Endothelial cell of umbilical vein (primary cell): ENCODE data around the gene METRNL. TPM values are rescaled to one million over a fixed set of nuclear protein-coding genes. Genes with fewer than 3 reads are reported as not detected.

Source experiments
- BruUV-seq: library from RNA; stranded (reverse); fragments of 400-500 nt; replicated peaks from 2 replicates; lab custom pipeline; 2021; lab: Mats Ljungman, UMichigan
- CTCF ChIA-PET: fragments of 300-600, 350-600 bp; sonication (Branson Sonifier 250); formaldehyde crosslinking; loops from one replicate; lab custom pipeline; 2021; ENCODE audit warnings: antibody characterized with exemption, inconsistent platforms; lab: Charles Lee
- POLR2A ChIA-PET: fragments of 300-600, 350-600 bp; sonication (Branson Sonifier 250); formaldehyde crosslinking; loops from one replicate; lab custom pipeline; 2021; ENCODE audit warnings: antibody characterized with exemption, inconsistent platforms; lab: Charles Lee
- DNase-seq: peaks from one replicate; pipeline ENCODE4 v3.0.0-alpha.2; 2011; ENCODE audit warnings: low read depth, low spot score
- FAIRE-seq: peaks from 2 replicates; lab custom pipeline; 2011; peaks lifted over from hg19 to GRCh38; lab: Jason Lieb, UNC
- H2AFZ ChIP-seq: 2 replicates; pipeline ENCODE4 v1.6.0; 2012; ENCODE audit warnings: low read depth, low read length, control low read depth, inconsistent platforms
- H3K27ac ChIP-seq: 2 replicates; pipeline ENCODE4 v1.5.1; 2011; ENCODE audit warnings: low read depth, mild to moderate bottlenecking, control low read depth, low read length, moderate library complexity; ENCODE audit not compliant: insufficient read depth
- H3K27me3 ChIP-seq, 2 experiments: 2 replicates each; pipeline versions ENCODE4 v1.6.0 to v1.6.1; 2011; ENCODE audit warnings: low read length in 2 of 2, mixed read lengths in 1 of 2; ENCODE audit not compliant: control insufficient read depth in 2 of 2, insufficient read depth in 2 of 2
- H3K36me3 ChIP-seq, 2 experiments: 2 replicates in 1 of 2; 3 replicates in 1 of 2; pipeline ENCODE4 v1.5.1; 2011; ENCODE audit warnings: low read length in 2 of 2, mild to moderate bottlenecking in 1 of 2, moderate library complexity in 1 of 2; ENCODE audit not compliant: control insufficient read depth in 2 of 2, insufficient read depth in 2 of 2; ENCODE audit errors: extremely low read depth in 1 of 2
- H3K4me1 ChIP-seq: 3 replicates; pipeline ENCODE4 v1.5.1; 2011; ENCODE audit warnings: mild to moderate bottlenecking, low read length; ENCODE audit not compliant: control insufficient read depth, insufficient read depth; ENCODE audit errors: extremely low read depth
- H3K4me2 ChIP-seq: 2 replicates; pipeline ENCODE4 v1.6.1; 2011; ENCODE audit warnings: low read length, control low read depth, mixed read lengths; ENCODE audit not compliant: insufficient read depth
- H3K4me3 ChIP-seq, 3 experiments: fragments of 200-600 bp in 1 of 3; sonication (generic), shearing (Covaris generic) in 1 of 3; replicated peaks in 1 of 3; 2 replicates each; pipeline ENCODE4 v1.5.1; 2011 to 2016; ENCODE audit warnings: control low read depth in 3 of 3, low read length in 3 of 3, mild to moderate bottlenecking in 2 of 3, inconsistent platforms in 1 of 3, low read depth in 1 of 3, moderate library complexity in 1 of 3; ENCODE audit not compliant: insufficient read depth in 1 of 3
- H3K79me2 ChIP-seq: 2 replicates; pipeline ENCODE4 v1.6.0; 2012; ENCODE audit warnings: low read length, inconsistent platforms; ENCODE audit not compliant: control insufficient read depth, insufficient read depth
- H3K9ac ChIP-seq: replicated peaks from 2 replicates; pipeline ENCODE3; 2011; ENCODE audit warnings: low read length, control low read depth; ENCODE audit not compliant: insufficient read depth; ENCODE audit errors: extremely low read depth
- H3K9me1 ChIP-seq: replicated peaks from 3 replicates; pipeline ENCODE4 v1.6.0; 2011; ENCODE audit warnings: mild to moderate bottlenecking, low read length; ENCODE audit not compliant: control insufficient read depth, insufficient read depth; ENCODE audit errors: extremely low read depth
- H3K9me3 ChIP-seq: replicated peaks from 2 replicates; pipeline ENCODE4 v1.5.1; 2012; ENCODE audit warnings: low read length, inconsistent platforms; ENCODE audit not compliant: control insufficient read depth, insufficient read depth
- H4K20me1 ChIP-seq: replicated peaks from 2 replicates; pipeline ENCODE3; 2011; ENCODE audit warnings: mild to moderate bottlenecking, low read length; ENCODE audit not compliant: control insufficient read depth, insufficient read depth; ENCODE audit errors: extremely low read depth
- CTCF ChIP-seq, 2 donors: IDR thresholded peaks; 1 replicate in 1 of 2; 2 replicates in 1 of 2; pipeline ENCODE4 v1.5.1; 2011; ENCODE audit warnings: low read length in 2 of 2, mild to moderate bottlenecking in 2 of 2, moderate library complexity in 2 of 2, control low read depth in 1 of 2, inconsistent platforms in 1 of 2, low read depth in 1 of 2; ENCODE audit not compliant: insufficient read depth in 1 of 2; ENCODE audit errors: extremely low read depth in 1 of 2
- EZH2 ChIP-seq: IDR thresholded peaks from 2 replicates; pipeline ENCODE4 v1.6.1; 2012; ENCODE audit warnings: borderline replicate concordance, low read depth, mild to moderate bottlenecking, moderate library complexity, low read length, inconsistent platforms; ENCODE audit not compliant: severe bottlenecking
- FOS ChIP-seq: IDR thresholded peaks from 2 replicates; pipeline ENCODE4 v1.6.1; 2011; ENCODE audit warnings: mild to moderate bottlenecking, low read length, moderate library complexity, borderline replicate concordance; ENCODE audit not compliant: insufficient read depth
- GATA2 ChIP-seq: IDR thresholded peaks from 2 replicates; pipeline ENCODE4 v1.7.0; 2011; ENCODE audit warnings: low read depth, mild to moderate bottlenecking, moderate library complexity, mixed read lengths, low read length; ENCODE audit not compliant: insufficient read length, insufficient read depth
- JUN ChIP-seq: IDR thresholded peaks from 2 replicates; pipeline ENCODE4 v1.6.1; 2011; ENCODE audit warnings: borderline replicate concordance, low read depth; ENCODE audit not compliant: insufficient read length, insufficient read depth
- MAX ChIP-seq: IDR thresholded peaks from 2 replicates; pipeline ENCODE4 v1.6.1; 2011; ENCODE audit not compliant: insufficient read depth, insufficient read length
- MYC ChIP-seq: IDR thresholded peaks from one replicate; pipeline ENCODE4 v1.6.1; 2011; ENCODE audit warnings: mild to moderate bottlenecking, low read depth, low read length
- POLR2A ChIP-seq: IDR thresholded peaks from 2 replicates; pipeline ENCODE4 v1.6.1; 2012; ENCODE audit warnings: low read depth, mild to moderate bottlenecking, control low read depth, low read length
- POLR2AphosphoS5 ChIP-seq: IDR thresholded peaks from 2 replicates; pipeline ENCODE4 v1.6.1; 2012; ENCODE audit warnings: low read depth, mild to moderate bottlenecking, control low read depth, low read length, moderate library complexity; ENCODE audit not compliant: insufficient read depth
- dilution Hi-C: fragments of 300-500 bp; cut with MboI; formaldehyde crosslinking; loops from one replicate; pipeline ENCODE4 v1.15.0; 2019; ENCODE audit warnings: low sequenced_read_pairs; ENCODE audit not compliant: extremely low pct_ligation_motif_present
- intact Hi-C: fragments of 100-400 bp; cut with micrococcal nuclease; formaldehyde crosslinking; loops from one replicate; pipeline ENCODE4 v1.10.0; 2022
- polyA plus RNA-seq, 4 experiments: library from polyadenylated mRNA; depleted of rRNA in 3 of 4; stranded (reverse) in 3 of 4; unstranded in 1 of 4; fragments of >200 nt; gene quantifications; 2 replicates each; pipeline versions ENCODE4 v1.2.1 to v1.2.3, GENCODE V29; 2011 to 2012; ENCODE audit warnings: missing spikeins in 1 of 4
- total RNA-seq: library from RNA; stranded (reverse); gene quantifications from 2 replicates; pipeline ENCODE4 v1.2.3, GENCODE V29; 2021

Gene METRNL
- total and polyA plus RNA-seq, 2 donors (not counting 3 experiments of a cell fraction or from before 2014, with no cell fraction given) = 29.5 to 54.4 TPM

GRCh38 chr17:83126275-83126811, 46.9 kb downstream of the METRNL start:
- dilution Hi-C loops (no loop called here), intact Hi-C loops (no loop called here)
- FAIRE-seq (no peak), DNase-seq (no peak)
- Histone ChIP-seq H3K79me2 (no peaks in the 10 kb centered on the region), H2AFZ (no peak overlapping the region), H3K9me3 (no peaks in the 10 kb centered on the region), H3K36me3 (no peaks in the 10 kb centered on the region), H4K20me1 (no peaks in the 10 kb centered on the region), H3K4me3 (no peak overlapping the region), H3K27me3 (no peaks in the 10 kb centered on the region), H3K9me1 (no peaks in the 10 kb centered on the region), H3K9ac (no peak overlapping the region), H3K4me2 (no peak overlapping the region), H3K27ac (no peak overlapping the region), H3K4me1 (no peaks in the 10 kb centered on the region)
- POLR2A ChIA-PET = no interaction called here
- CTCF ChIA-PET = no interaction called here
- no TSS peak for BruUV-seq
- TF ChIP-seq CTCF (IDR thresholded peaks at IDR 0.05; ENCODE audit: extremely low read depth in 1 of 2, insufficient read depth in 1 of 2, low read depth in 1 of 2, low read length in 2 of 2) = no peak

GRCh38 chr17:83127431-83128160, 48.2 kb downstream of the METRNL start:
- no peaks in the 10 kb centered on the region for H3K36me3 ChIP-seq
- no peak overlapping the region for H3K4me2 ChIP-seq
- no peak for TF ChIP-seq EZH2
- no peak for TF ChIP-seq POLR2AphosphoS5
- TF ChIP-seq POLR2A = no peak
- no peak for TF ChIP-seq JUN
- no peak for TF ChIP-seq GATA2
- no peak for TF ChIP-seq MYC
- no peak for TF ChIP-seq FOS
- TF ChIP-seq CTCF (IDR thresholded peaks at IDR 0.05; ENCODE audit: extremely low read depth in 1 of 2, insufficient read depth in 1 of 2, low read depth in 1 of 2, low read length in 2 of 2) = no peak
- TF ChIP-seq MAX = no peak
- ChIA-PET POLR2A (no interaction called here), CTCF (no interaction called here)
- DNase-seq (no peak), FAIRE-seq (no peak)
- no TSS peak for BruUV-seq
- H2AFZ ChIP-seq = no peak overlapping the region
- H3K4me3 ChIP-seq = no peak overlapping the region
- no peak overlapping the region for H3K27ac ChIP-seq
- H3K9me3 ChIP-seq = no peaks in the 10 kb centered on the region
- H3K27me3 ChIP-seq = peaks cover 0 to 2% of the 10 kb centered on the region in 2 experiments
- H3K9me1 ChIP-seq = no peaks in the 10 kb centered on the region
- no peaks in the 10 kb centered on the region for H4K20me1 ChIP-seq
- intact Hi-C loops (no loop called here), dilution Hi-C loops (no loop called here)
- H3K4me1 ChIP-seq = no peaks in the 10 kb centered on the region
- H3K9ac ChIP-seq = no peak overlapping the region
- H3K79me2 ChIP-seq = no peaks in the 10 kb centered on the region
